DND-41 (cell line): ENCODE results near the gene ELK1.

Experiments
- CTCF ChIP-seq: IDR thresholded peaks from 2 replicates; pipeline ENCODE4 v1.5.1; 2012; ENCODE audit warnings: borderline replicate concordance, low read length, moderate library complexity, mild to moderate bottlenecking; ENCODE audit not compliant: poor library complexity, severe bottlenecking; ENCODE audit errors: extremely low read depth
- EZH2 ChIP-seq: IDR thresholded peaks from 3 replicates; pipeline ENCODE4 v1.6.1; 2012; ENCODE audit warnings: borderline replicate concordance, low read depth, mild to moderate bottlenecking, moderate library complexity, low read length, inconsistent platforms; ENCODE audit not compliant: severe bottlenecking

GRCh38 chrX:47697181-47697580, 46.8 kb upstream of the ELK1 start:
- no peak for TF ChIP-seq EZH2
- no peak for TF ChIP-seq CTCF
